Measurements from ENCODE around the gene SLC5A5.

DNA sequence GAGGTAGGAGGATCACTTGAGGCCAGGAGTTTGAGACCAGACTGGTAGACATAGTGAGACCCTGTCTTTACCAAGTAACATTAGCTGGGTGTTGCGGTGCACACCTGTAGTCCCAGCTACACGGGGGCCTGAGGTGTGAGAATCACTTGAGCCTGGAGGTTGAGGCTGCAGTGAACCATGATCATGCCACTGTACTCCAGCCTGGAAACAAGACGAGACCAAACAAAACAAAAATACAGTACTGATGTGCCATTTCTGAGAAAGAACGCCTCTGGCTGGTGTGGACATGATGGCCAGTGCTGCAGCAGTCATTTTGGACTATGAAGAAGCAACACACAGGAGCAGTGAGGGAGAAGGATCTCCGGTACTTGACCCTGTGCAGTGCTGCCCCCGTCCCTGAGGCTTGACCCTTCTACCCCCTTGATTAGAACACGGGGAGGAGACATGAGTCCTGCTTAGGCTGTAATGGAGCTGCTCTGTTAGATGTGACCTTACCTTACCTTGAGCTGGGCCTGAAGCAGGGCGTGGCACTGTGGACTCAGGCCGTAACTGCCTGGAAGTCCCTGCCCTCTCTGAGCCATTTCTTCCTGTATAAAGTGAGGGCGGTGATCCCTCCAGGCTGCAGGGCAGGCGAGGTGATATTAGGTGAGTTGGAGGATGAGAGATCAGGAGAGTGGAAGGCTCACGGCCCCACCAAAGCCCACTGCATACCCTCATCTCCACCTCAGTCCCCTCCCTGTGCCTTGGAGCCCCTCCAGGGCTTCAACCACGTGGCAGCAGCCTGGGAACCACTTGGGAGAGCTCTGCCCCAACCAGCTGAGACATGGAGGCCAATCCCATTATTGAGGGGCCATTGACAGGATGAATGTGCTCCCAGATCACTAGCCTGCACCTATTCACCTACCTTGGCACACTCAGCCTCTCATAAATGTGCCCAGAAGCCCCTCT, 6.1 kb upstream of the SLC5A5 start:
- TF ChIP-seq, protein P1, sequence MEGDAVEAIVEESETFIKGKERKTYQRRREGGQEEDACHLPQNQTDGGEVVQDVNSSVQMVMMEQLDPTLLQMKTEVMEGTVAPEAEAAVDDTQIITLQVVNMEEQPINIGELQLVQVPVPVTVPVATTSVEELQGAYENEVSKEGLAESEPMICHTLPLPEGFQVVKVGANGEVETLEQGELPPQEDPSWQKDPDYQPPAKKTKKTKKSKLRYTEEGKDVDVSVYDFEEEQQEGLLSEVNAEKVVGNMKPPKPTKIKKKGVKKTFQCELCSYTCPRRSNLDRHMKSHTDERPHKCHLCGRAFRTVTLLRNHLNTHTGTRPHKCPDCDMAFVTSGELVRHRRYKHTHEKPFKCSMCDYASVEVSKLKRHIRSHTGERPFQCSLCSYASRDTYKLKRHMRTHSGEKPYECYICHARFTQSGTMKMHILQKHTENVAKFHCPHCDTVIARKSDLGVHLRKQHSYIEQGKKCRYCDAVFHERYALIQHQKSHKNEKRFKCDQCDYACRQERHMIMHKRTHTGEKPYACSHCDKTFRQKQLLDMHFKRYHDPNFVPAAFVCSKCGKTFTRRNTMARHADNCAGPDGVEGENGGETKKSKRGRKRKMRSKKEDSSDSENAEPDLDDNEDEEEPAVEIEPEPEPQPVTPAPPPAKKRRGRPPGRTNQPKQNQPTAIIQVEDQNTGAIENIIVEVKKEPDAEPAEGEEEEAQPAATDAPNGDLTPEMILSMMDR (IDR thresholded peaks at IDR 0.05; ENCODE audit: low read depth, low read length, poor library complexity, severe bottlenecking): no peak
- TF ChIP-seq EZH2phosphoT487 (IDR thresholded peaks at IDR 0.05; ENCODE audit: borderline replicate concordance, low read length): no peak

All from DOHH2 (cell line).